Vagina (tissue), 2 donors: Measurements from ENCODE around the gene HES4.

ENCODE experiments used
- POLR2A ChIP-seq, 2 donors: fragments of 450-650 bp; IDR thresholded peaks; one replicate each; pipeline ENCODE4 v1.6.1; 2017; ENCODE audit warnings: antibody characterized with exemption in 2 of 2, mild to moderate bottlenecking in 2 of 2, moderate library complexity in 2 of 2
- POLR2AphosphoS5 ChIP-seq, 2 donors: sonication (generic); formaldehyde crosslinking; IDR thresholded peaks; one replicate each; pipeline ENCODE4 v1.9.0; 2017; ENCODE audit warnings: antibody characterized with exemption in 2 of 2, mild to moderate bottlenecking in 2 of 2, low read depth in 1 of 2; ENCODE audit not compliant: insufficient read depth in 1 of 2
- TF ChIP-seq, protein P1 (sequence below), 3 experiments: fragments of 450-650 bp in 2 of 3; fragments of 200-600 bp in 1 of 3; sonication (generic) in 1 of 3; IDR thresholded peaks; one replicate each; pipeline ENCODE4 v1.5.1; 2017 to 2019; ENCODE audit warnings: antibody characterized with exemption in 3 of 3, mild to moderate bottlenecking in 2 of 3, moderate library complexity in 2 of 3

DNA sequence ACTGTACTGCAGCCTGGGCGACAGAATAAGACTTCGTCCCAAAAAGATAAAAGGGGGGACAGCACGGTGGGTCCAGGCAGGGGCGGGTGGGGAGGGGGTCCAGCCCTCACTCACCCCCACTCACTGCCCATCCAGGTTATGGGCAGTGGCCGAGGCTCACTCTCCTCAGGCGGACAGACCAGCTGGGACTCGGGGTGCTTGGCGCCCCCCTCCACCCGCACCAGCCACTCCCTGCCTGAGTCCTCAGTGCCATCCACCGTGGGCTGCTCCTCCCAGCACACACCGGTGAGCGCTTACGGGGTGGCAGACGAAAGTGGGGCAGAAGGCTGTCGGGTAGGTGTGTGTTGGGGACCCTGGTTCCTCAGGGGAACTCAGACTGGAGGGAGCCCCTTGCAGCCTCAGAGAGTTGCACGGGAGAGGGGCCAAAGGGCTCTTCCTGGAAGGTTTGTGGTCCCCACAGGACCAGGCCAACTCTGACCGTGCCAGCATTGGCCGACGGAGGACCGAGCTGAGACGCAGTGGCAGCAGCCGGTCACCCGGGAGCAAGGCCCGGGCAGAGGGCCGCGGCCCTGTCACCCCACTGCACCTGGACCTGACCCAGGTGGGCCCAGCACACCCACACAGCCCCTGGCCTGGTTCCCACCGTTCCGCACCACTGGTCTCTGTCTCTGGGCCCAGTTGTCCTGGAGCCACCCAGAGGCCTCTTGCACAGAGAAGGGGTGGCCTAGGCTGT, 27.0 kb downstream of the HES4 start:
- TF ChIP-seq POLR2A (IDR thresholded peaks at IDR 0.05) (no peak), POLR2AphosphoS5 (IDR thresholded peaks at IDR 0.05; ENCODE audit: insufficient read depth in 1 of 2, low read depth in 1 of 2) (no peak)
- TF ChIP-seq, protein P1, sequence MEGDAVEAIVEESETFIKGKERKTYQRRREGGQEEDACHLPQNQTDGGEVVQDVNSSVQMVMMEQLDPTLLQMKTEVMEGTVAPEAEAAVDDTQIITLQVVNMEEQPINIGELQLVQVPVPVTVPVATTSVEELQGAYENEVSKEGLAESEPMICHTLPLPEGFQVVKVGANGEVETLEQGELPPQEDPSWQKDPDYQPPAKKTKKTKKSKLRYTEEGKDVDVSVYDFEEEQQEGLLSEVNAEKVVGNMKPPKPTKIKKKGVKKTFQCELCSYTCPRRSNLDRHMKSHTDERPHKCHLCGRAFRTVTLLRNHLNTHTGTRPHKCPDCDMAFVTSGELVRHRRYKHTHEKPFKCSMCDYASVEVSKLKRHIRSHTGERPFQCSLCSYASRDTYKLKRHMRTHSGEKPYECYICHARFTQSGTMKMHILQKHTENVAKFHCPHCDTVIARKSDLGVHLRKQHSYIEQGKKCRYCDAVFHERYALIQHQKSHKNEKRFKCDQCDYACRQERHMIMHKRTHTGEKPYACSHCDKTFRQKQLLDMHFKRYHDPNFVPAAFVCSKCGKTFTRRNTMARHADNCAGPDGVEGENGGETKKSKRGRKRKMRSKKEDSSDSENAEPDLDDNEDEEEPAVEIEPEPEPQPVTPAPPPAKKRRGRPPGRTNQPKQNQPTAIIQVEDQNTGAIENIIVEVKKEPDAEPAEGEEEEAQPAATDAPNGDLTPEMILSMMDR (IDR thresholded peaks at IDR 0.05) = no peak
